MM.1S (cell line): ENCODE measurements around the gene AMOTL1.

Source experiments
- EZH2 ChIP-seq: fragments of 300-600 bp; sonication (generic); optimal IDR thresholded peaks from 2 replicates; pipeline ENCODE3; 2017; ENCODE audit warnings: low read depth, mild to moderate bottlenecking, antibody characterized with exemption, low read length, mixed read lengths
- EZH2phosphoT487 ChIP-seq: fragments of 300-600 bp; sonication (generic); IDR thresholded peaks from 2 replicates; pipeline ENCODE4 v1.6.1; 2018; ENCODE audit warnings: antibody characterized with exemption, low read length
- TF ChIP-seq, protein P1 (sequence below): fragments of 300-600 bp; sonication (generic); IDR thresholded peaks from 2 replicates; pipeline ENCODE4 v1.5.1; 2016; ENCODE audit warnings: antibody characterized with exemption, low read length, mixed read lengths

GRCh38 chr11:94786264-94787126, 18.3 kb downstream of the AMOTL1 start:
- TF ChIP-seq, protein P1, sequence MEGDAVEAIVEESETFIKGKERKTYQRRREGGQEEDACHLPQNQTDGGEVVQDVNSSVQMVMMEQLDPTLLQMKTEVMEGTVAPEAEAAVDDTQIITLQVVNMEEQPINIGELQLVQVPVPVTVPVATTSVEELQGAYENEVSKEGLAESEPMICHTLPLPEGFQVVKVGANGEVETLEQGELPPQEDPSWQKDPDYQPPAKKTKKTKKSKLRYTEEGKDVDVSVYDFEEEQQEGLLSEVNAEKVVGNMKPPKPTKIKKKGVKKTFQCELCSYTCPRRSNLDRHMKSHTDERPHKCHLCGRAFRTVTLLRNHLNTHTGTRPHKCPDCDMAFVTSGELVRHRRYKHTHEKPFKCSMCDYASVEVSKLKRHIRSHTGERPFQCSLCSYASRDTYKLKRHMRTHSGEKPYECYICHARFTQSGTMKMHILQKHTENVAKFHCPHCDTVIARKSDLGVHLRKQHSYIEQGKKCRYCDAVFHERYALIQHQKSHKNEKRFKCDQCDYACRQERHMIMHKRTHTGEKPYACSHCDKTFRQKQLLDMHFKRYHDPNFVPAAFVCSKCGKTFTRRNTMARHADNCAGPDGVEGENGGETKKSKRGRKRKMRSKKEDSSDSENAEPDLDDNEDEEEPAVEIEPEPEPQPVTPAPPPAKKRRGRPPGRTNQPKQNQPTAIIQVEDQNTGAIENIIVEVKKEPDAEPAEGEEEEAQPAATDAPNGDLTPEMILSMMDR, result peak; percentile 34
- TF ChIP-seq EZH2 (no peak), EZH2phosphoT487 (no peak)
